ENCODE results near the gene C3orf38. TPM values are rescaled to one million over a fixed set of nuclear protein-coding genes. Genes with fewer than 3 reads are reported as not detected.
"Not testable (repeated sequence)": the region's sequence is repeated elsewhere in the genome, so short reads cannot be mapped to it uniquely, and the experiment has no call there.

C3orf38 gene
- total RNA-seq, result 11.4 TPM
- long read RNA-seq, transcript C3orf38-201 (3 exons, 2,633 nt), result major isoform, 11 of 15 reads
- long read RNA-seq, partial matches to known transcripts, result 0 of 15 reads
- long read RNA-seq, other reads (novel, unspliced or antisense), result 4 of 15 reads

- DNase-seq (peak; percentile 90), ATAC-seq (peak; percentile 98)
- intact Hi-C loops (cut with micrococcal nuclease), result no loop called here
Observed at GRCh38 chr3:88149509-88150362, at the start of gene C3orf38. Gene C3orf38 (plus strand): TSS chr3:88149959. CDS start chr3:88150053, 94 bp downstream.

GRCh38 chr3:88101142-88101541, 48.6 kb upstream of the C3orf38 start:
- DNase-seq (no peak), ATAC-seq (no peak)
- intact Hi-C loops (cut with micrococcal nuclease), result no loop called here

GRCh38 chr3:88105325-88105724, 44.4 kb upstream of the C3orf38 start:
- intact Hi-C loops (cut with micrococcal nuclease), result no loop called here
- DNase-seq, result no peak
- no peak for ATAC-seq

DNA sequence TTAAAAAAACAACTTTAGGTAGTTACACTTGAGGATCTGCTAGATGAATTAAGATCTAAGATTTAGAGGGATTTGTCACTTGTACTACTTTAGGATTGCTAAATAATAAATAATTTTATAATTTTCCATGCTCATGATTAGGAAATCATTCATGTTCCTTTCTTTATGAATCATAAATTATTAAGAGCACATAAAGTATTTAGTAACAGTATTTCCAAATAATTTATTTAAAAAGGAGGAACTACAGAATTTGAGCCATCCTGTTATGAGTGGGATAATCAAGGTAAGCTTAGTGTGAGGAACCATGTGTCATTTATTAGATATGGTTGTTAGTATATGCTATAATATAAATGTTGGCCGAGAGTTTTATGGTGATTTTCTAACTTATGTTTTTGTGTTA, 37.5 kb upstream of the C3orf38 start:
- DNase-seq (no peak), ATAC-seq (no peak)
- intact Hi-C loops (cut with micrococcal nuclease), result loop anchor here (5.0 kb wide), 1 partner anchor 755 kb away; no protein-coding TSS in a partner anchor

DNA sequence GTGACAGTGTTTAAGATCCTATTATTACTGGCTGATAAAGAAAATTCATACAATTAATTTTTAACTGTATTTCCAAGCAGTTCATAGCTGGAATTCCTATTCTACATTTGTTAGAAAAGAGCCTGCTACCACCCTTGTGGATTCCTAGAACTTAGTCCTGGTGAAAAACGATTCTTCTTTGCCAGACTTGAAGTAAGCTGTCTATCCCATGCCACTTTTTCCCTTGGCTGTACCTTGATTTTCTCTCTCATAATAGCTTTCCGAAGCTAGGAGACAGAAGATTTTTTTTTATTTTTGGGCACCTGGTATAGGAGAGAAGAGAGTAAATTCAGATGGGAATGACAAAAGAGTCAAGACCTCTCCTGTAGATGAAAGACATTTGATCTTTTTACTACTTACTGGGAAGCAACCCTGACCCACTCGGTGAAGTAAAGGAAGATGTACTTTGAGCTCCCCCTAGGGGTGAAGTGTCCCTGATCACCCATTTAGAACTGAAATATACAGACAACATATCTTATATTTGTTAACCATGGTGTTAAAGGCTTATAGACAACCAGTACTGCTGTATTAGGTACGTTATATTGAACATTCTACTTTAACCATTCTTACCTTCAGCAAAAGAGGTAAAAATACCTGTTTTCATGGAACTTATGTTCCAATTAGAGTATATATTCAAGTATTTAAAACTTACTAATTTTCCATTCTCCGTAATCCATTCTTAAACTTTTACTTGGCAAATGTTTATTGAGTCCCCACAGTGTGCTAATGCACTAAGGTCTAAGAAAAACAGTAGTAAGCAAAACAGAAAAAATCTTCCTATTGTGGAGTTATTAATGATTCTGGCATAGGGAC, 36.2 kb upstream of the C3orf38 start:
- ATAC-seq (peak; percentile 85), DNase-seq (no peak)
- intact Hi-C loops (cut with micrococcal nuclease), result loop anchor here (5.0 kb wide), 1 partner anchor 756 kb away; no protein-coding TSS in a partner anchor

GRCh38 chr3:88114878-88115549, 34.7 kb upstream of the C3orf38 start:
- intact Hi-C loops (cut with micrococcal nuclease), result loop anchor here (5.0 kb wide), 1 partner anchor 758 kb away; no protein-coding TSS in a partner anchor

DNA sequence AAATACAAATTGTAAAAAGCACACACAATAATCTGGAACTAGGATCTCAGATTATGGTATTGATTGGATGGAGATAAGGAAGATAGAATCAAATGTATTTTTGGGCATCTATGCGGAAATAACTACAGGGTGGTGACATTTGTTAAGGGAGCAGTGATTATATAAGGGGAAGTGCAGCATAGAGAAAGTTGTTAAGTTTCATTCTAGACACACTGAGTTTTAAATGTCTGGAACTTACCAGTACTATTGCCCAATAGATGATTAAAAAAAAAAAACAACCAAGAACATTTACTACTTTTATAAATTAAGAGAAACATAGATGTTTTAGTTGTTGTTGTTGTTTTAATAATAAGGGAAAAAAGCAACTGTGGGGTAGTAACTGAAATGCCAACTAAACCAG, 32.1 kb upstream of the C3orf38 start:
- ATAC-seq (no peak), DNase-seq (no peak)
- intact Hi-C loops (cut with micrococcal nuclease), result no loop called here

More at GRCh38 chr3:88114878-88115549, 34.7 kb upstream of the C3orf38 start:
- DNase-seq, result no peak
- no peak for ATAC-seq

GRCh38 chr3:88118603-88119002, 31.2 kb upstream of the C3orf38 start:
- intact Hi-C loops (cut with micrococcal nuclease); ATAC-seq: not testable (repeated sequence)

DNA sequence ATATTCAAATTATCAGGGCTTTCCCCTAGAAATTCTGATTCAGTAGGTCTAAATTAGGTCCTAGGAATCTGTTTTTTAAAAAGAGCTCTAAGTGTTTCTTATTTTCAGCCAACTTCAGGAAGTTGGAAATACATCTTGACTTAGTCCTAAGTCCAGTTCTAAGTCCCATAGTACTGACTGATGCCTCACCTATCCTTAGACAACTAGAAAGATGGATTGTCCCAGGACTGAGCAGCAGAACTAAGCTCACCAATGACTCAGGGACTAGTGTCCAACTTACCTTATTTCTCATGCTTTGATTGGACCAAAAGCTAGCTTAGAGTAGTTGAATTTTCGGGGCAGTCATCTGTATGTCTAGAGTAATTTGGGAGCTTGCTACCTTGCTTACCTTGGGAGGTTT, 26.2 kb upstream of the C3orf38 start:
- ATAC-seq, result no peak
- DNase-seq, result no peak
- intact Hi-C loops (cut with micrococcal nuclease), result no loop called here

More at GRCh38 chr3:88118603-88119002, 31.2 kb upstream of the C3orf38 start:
- not testable (repeated sequence) for DNase-seq

GRCh38 chr3:88131695-88132094, 18.1 kb upstream of the C3orf38 start:
- DNase-seq (no peak), ATAC-seq (no peak)
- intact Hi-C loops (cut with micrococcal nuclease), result no loop called here

- intact Hi-C loops (cut with micrococcal nuclease), result no loop called here
- ATAC-seq (no peak), DNase-seq (no peak)
Observed at GRCh38 chr3:88132894-88133293, 16.9 kb upstream of the C3orf38 start.

DNA sequence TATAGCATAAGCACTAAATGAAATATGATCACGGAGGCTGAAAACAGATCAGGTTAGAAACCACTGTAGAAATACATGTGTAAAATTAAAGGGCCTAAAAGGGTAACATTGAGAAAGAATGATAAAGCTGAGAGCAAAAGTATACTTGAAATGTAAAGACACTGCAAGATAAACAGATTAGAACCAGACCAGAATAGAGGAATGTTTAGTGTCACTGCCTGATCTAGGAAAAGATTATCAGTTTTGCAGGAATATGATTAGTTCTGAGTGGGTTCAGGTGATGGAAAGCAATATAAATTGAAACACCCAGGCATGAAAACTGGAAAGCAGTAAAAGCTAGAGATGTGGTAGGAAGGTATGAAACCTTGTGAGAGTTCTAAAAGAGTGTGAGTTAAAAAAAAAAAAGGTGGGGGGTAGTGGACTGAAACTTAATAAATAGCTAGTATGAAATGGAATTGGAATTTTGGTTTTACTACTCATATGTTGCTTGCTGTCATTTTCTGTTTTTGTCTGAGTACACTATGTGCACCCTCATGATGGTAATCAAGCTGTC, 16.0 kb upstream of the C3orf38 start:
- intact Hi-C loops (cut with micrococcal nuclease), result no loop called here
- DNase-seq, result no peak
- no peak for ATAC-seq

GRCh38 chr3:88137836-88138235, 11.9 kb upstream of the C3orf38 start:
- ATAC-seq, result no peak

DNA sequence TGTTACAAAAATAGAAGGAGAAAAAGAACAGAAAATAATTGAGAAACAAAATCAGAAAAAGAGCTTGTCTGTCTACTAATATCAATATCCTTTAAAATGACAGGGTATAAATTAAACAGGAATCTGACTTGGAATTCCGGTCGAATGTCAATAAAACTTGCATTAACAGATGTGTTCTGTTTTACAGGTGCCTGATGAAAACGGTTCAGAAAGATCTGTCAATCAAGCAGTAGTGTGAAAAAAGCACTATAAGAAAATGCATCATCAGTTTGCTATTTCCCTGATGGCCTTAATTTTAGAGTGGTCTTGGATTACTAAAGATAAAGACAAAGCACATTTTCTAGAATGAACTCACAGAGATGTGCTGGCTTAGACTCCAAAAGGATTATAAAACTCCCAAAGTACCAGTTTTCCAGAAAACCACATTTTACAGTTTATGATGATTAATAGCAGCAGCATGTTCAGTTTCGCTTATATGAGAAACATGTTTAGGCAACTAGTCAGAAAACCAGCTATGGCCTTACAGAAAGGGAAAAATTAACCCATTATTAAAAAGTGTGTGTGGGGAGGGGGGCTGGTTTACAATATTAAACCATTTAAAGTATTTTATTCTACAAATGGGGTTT, 8.2 kb upstream of the C3orf38 start:
- intact Hi-C loops (cut with micrococcal nuclease), result no loop called here
- ATAC-seq, result no peak
- DNase-seq, result no peak

More at GRCh38 chr3:88137836-88138235, 11.9 kb upstream of the C3orf38 start:
- intact Hi-C loops (cut with micrococcal nuclease), result no loop called here
- DNase-seq, result no peak

DNA sequence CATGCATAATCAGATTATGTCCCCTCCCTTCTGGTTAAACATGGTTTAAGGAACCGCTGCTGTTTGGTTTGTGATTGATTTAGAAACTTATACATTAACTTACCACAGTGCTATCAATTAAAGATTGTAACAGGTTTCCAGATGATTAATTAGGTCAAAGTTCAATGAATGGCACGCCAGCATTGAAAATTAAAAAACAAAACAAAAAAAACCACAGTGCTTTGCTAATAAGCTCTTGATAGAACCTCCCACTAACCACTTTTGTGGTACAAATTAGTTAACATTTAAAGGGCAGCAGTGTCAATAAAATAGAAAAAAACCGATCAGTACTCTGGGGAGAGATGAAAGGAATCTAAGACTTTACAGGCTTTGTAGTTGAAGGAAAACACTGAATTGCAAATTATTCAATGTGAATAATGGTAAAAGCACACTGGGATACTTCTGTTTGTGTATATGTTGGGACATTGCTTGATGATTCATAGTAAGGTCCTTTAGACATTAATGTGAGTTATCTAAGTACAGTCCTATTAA, 7.6 kb upstream of the C3orf38 start:
- ATAC-seq, result no peak
- no peak for DNase-seq
- intact Hi-C loops (cut with micrococcal nuclease), result no loop called here

DNA sequence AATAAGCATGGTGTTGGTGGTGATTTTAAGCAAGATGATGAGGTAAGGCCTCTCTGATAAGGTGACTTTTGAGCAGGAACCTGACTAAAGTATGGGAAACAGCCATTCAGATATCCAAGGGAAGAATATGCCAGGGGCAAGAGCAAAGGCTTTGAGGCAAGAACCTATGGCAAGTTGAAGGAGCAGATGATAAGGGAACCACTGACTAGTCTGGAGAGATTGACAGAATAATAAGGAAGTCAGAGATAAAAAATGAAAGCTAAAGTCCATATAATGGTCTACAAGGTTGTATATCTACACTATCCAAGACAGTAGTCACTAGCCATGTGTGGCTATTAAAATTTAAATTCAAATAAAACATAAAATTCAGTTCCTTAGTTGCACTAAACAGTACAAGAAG, 2.5 kb upstream of the C3orf38 start:
- intact Hi-C loops (cut with micrococcal nuclease), result no loop called here
- DNase-seq (no peak), ATAC-seq (no peak)

GRCh38 chr3:88148651-88149050, 1.1 kb upstream of the C3orf38 start:
- intact Hi-C loops (cut with micrococcal nuclease), result no loop called here
- ATAC-seq, result no peak
- DNase-seq, result no peak

- DNase-seq (no peak), ATAC-seq (peak; percentile 6)
- intact Hi-C loops (cut with micrococcal nuclease), result no loop called here
Observed at GRCh38 chr3:88149101-88149508, 654 bp upstream of the C3orf38 start.
